Measurements from ENCODE around the gene FAM72D.
"Not testable (repeated sequence)": the region's sequence is repeated elsewhere in the genome, so short reads cannot be mapped to it uniquely, and the experiment has no call there.

Gene FAM72D

DNA sequence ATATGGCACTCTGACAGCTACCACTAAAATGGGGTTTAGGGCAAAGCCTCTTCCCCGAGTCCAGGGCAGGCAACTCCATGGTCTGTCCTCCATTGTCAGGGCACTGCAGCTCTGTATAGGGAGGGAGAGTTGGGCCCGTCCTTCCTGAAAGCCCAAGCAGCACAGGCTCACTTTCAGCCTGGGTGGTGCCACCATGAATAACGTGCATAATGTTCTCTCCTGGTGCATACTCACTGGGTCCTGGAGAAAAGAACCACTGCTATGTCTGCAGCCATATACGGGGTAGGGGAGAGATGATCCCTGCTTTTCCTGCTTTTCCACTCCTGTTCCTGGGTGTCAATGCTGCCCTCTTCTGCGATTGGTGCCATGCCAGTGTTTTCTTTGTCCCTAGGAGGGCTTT lies 60.1 kb downstream of the FAM72D start:
- not testable (repeated sequence) for DNase-seq

DNA sequence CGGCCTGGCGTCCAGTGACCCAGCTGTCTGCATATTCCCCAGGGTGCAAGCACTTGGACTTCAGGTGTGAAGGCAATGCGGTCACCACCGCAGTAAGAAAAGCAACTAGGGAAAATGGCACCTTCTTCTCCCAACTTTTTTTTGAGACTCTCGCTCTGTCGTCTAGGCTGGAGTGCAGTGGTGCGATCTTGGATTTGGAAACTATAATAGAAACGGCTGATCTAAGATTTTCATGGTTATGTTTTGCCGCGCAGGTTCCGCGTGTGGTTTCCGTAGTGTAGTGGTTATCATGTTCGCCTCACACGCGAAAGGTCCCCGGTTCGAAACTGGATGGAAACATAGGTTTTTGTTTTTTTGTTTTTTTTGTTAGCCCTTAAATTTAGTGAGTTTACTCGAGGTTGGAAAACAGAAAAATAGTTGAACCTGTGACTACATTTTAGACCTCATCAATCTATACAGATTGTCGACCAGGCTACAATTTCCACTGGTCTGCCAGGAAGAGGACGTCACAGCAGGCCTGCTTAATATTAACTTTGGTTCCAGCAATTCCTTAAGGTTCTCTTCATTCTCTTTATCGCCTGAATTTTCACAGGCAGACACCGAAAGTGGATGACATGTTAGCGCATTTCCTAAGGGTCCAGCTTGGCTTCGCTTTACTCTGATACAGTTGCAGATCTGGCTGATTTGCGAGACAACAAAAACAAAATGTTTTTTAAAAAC lies 61.3 kb downstream of the FAM72D start:
- not testable (repeated sequence) for DNase-seq

DNA sequence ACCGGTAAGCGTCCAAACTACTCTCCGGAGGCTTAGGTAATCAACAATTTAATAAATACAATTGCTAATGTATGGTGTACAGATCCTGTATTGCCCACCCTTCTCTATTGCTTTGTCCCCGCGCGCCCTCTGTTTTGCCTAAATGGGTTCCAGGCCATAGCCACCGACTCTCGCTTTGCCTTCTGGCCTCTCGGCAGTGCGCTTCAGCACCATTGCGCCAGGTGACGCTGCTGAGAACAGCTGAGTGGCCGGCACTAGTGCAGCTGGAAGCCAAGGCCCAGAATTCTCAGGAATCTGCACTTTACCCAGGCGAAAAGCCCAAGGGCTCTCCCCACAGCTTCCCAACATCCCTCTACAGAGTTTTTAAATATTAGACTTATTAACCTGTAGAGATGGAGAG lies 61.9 kb downstream of the FAM72D start:
- DNase-seq = not testable (repeated sequence)

DNA sequence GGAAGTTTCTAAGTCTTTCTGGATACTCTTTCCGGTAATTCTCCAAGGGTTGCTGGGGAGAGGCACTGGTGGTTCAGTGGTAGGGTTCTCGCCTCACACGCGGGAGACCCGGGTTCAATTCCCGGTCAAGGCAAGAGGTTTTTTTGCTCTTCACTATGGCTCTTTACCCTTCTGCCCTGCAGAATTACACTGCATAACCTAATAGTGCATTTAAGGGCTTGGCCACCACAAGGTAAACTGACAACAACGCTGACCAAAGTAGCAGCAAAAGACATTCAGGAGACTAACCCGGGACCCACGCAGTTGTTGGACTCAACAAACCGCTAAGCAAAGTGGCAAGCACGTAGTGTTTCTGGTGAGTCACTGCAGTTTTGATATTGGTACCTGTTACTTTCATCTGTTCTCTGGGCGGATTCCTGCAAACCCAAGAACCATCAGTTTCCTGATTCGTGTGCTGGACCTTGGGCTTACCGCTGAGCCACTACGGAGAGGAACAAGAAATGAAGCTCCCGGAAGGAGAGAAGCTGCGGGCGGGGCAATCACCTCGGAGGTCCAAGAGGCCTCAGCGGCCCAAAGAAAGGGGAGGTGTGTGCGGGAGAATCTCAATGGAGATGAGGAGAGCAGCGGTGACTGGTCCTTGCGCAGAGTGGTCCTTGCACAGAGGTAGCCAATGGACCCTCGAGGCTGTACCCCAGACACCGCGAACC lies 65.4 kb downstream of the FAM72D start:
- not testable (repeated sequence) for DNase-seq

Data from cortex of kidney (tissue), 1 donor.